ENCODE results near the gene KCNMB4. TPM values are rescaled to one million over a fixed set of nuclear protein-coding genes. Genes with fewer than 3 reads are reported as not detected.

The KCNMB4 gene
- total RNA-seq, 6 experiments from 2014 or later, result 0.25 to 1.3 (median 0.57) TPM

DNA sequence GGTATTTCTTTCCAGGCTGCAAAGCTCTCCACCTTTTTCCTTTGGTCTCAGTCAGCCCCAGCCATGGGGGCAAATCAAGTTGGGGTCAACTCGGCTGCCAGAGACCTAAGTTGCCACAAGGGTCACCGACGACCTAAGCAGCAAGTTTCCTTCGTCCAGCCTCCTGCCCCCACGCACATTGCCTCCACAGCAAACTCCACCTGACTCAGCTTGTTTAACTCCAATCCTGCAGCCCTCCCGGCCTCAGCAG is 767 bp upstream of the KCNMB4 start:
- Histone ChIP-seq H3K4me1 (peaks cover 0 to 16% (median 2%) of the 10 kb centered on the region in 4 donors), H3K36me3 (no peaks in the 10 kb centered on the region), H3K4me3 (peak overlapping the region; percentile 52 to 57 (median 57)), H3K27me3 (peaks cover 0 to 20% of the 10 kb centered on the region in 2 donors), H3K27ac (no peak overlapping the region), H3K9me3 (no peaks in the 10 kb centered on the region)
- ATAC-seq (no peak), DNase-seq (no peak)
- TF ChIP-seq, protein P1, sequence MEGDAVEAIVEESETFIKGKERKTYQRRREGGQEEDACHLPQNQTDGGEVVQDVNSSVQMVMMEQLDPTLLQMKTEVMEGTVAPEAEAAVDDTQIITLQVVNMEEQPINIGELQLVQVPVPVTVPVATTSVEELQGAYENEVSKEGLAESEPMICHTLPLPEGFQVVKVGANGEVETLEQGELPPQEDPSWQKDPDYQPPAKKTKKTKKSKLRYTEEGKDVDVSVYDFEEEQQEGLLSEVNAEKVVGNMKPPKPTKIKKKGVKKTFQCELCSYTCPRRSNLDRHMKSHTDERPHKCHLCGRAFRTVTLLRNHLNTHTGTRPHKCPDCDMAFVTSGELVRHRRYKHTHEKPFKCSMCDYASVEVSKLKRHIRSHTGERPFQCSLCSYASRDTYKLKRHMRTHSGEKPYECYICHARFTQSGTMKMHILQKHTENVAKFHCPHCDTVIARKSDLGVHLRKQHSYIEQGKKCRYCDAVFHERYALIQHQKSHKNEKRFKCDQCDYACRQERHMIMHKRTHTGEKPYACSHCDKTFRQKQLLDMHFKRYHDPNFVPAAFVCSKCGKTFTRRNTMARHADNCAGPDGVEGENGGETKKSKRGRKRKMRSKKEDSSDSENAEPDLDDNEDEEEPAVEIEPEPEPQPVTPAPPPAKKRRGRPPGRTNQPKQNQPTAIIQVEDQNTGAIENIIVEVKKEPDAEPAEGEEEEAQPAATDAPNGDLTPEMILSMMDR (IDR thresholded peaks at IDR 0.05), result no peak
- TF ChIP-seq POLR2A (IDR thresholded peaks at IDR 0.05), result no peak
- 0% methylated on average over 5 of the region's 6 CpGs for WGBS (ENCODE audit: insufficient coverage, low coverage, low lambda C conversion rate, missing lambda C conversion rate)
- intact Hi-C loops (cut with DNase I), result no loop called here

DNA sequence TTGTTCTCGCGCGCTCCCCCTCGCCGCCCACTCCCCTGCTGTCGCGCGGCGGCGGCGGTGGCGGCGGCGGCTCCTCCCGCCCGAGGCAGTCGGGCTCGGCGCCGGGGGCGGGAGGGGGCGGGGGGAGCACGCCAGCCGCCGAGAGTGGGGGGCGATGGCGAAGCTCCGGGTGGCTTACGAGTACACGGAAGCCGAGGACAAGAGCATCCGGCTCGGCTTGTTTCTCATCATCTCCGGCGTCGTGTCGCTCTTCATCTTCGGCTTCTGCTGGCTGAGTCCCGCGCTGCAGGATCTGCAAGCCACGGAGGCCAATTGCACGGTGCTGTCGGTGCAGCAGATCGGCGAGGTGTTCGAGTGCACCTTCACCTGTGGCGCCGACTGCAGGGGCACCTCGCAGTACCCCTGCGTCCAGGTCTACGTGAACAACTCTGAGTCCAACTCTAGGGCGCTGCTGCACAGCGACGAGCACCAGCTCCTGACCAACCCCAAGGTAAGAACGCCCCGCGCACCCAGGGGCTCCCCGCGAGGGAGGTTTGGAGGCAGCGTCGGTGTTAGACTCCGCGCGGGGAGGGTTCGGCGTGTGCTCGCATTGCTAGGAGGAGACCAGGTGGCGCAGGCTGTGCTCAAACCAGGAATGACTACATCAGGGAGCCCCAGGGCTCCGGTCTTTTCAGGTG is 629 bp downstream of the KCNMB4 start:
- ATAC-seq, result peak; percentile 40 to 59 (median 52)
- TF ChIP-seq POLR2A (IDR thresholded peaks at IDR 0.05), result no peak
- TF ChIP-seq, protein P1 (IDR thresholded peaks at IDR 0.05), result no peak
- Histone ChIP-seq H3K4me3 (peak overlapping the region; percentile 46 to 57 (median 52)), H3K27ac (no peak overlapping the region), H3K4me1 (peaks cover 0 to 16% (median 2%) of the 10 kb centered on the region in 4 donors), H3K9me3 (no peaks in the 10 kb centered on the region), H3K27me3 (peaks cover 0 to 20% of the 10 kb centered on the region in 2 donors), H3K36me3 (no peaks in the 10 kb centered on the region)
- intact Hi-C loops (cut with DNase I), result no loop called here
- peak; percentile 47 to 53 (median 50) for DNase-seq
- 0% methylated on average over 1 of the region's 69 CpGs for WGBS (ENCODE audit: insufficient coverage, low coverage, low lambda C conversion rate, missing lambda C conversion rate)

DNA sequence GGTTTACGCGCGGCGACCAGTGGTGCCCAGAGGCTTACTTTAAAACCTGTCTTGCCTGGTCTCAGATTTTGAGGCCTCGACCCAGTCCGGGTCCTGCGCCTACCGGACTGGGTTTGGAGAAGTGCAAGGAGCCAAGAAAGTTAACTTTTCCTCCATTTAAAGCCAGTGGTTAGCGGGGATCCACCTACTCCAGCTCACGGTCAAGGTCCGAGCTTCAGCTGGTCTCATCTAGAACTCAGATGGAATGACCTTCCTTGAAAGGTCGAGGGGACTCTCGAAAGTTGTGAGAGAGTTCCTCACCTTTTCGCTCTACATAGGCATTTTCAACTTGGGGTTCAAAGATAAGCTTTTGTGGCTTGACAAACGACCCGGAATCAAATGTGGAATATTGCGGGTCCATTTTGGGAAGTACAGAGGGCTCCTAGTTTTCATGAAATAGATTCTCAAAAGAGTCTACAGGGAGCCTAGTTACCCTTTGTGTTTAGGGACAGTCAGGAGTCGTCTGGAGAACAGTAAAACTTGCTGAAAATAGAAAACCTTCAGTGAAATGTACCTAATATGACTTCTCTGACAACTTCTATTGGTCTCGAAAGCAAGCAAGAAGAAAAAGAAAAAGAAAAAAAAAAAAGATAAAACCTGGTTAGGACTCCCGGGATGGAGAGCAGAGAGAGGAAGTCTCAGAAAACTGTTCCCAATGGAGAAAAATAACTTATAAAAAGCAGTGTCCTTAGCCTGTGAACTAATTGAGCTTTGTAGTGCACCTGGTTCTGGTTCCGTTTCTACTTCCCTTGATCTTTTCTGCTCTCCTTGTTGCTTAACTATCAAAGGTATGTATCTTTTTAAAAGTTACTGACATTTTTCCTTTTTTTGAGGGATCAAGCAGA is 1.4 kb downstream of the KCNMB4 start:
- Histone ChIP-seq H3K27me3 (peaks cover 0 to 20% of the 10 kb centered on the region in 2 donors), H3K4me3 (peak overlapping the region; percentile 46 to 57 (median 52)), H3K9me3 (no peaks in the 10 kb centered on the region), H3K4me1 (peaks cover 0 to 16% (median 2%) of the 10 kb centered on the region in 4 donors), H3K27ac (no peak overlapping the region), H3K36me3 (no peaks in the 10 kb centered on the region)
- WGBS (ENCODE audit: insufficient coverage, low coverage, low lambda C conversion rate, missing lambda C conversion rate), result 6% methylated on average over 13 of the region's 21 CpGs
- ATAC-seq (peak in 3 of 4 donors; percentile 18 to 20 (median 20)), DNase-seq (no peak)
- no peak for TF ChIP-seq POLR2A (IDR thresholded peaks at IDR 0.05)
- TF ChIP-seq, protein P1 (IDR thresholded peaks at IDR 0.05), result no peak
- intact Hi-C loops (cut with DNase I), result no loop called here

DNA sequence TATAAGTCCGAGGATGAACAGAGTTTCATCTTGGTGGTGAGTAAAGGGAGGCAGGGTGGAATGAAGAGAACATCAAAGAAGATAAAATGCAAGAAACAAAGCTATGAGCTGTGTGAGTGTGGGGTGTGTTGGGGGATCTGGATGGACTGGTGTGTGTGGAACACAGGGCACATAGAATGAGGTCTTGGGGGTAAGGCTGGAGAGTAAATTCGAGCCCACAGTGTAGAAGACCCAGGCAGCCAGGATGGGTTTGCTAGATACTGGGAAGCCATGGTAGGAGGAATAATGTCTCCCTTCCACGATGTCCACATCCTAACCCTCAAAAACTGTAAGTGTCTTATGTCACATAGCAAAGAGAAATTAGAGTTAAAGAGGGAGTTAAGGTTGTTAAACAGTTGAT is 6.8 kb downstream of the KCNMB4 start:
- intact Hi-C loops (cut with DNase I), result no loop called here
- no peaks in the 10 kb centered on the region for H3K36me3 ChIP-seq
- no peaks in the 10 kb centered on the region for H3K4me1 ChIP-seq
- H3K27ac ChIP-seq, result no peak overlapping the region
- DNase-seq (no peak), ATAC-seq (no peak)
- no peaks in the 10 kb centered on the region for H3K27me3 ChIP-seq
- TF ChIP-seq, protein P1 (IDR thresholded peaks at IDR 0.05), result no peak
- no peak for TF ChIP-seq POLR2A (IDR thresholded peaks at IDR 0.05)
- WGBS (ENCODE audit: insufficient coverage, low coverage, low lambda C conversion rate, missing lambda C conversion rate), result 55% methylated on average over 3 of the region's 3 CpGs
- no peak overlapping the region for H3K4me3 ChIP-seq
- H3K9me3 ChIP-seq, result no peaks in the 10 kb centered on the region

All from right lobe of liver (tissue), 6 donors.